ENCODE results near the gene DHPS. TPM values are rescaled to one million over a fixed set of nuclear protein-coding genes. Genes with fewer than 3 reads are reported as not detected.
"Not testable (repeated sequence)": the region's sequence is repeated elsewhere in the genome, so short reads cannot be mapped to it uniquely, and the experiment has no call there.

DHPS gene
- total RNA-seq, 4 donors from 2014 or later: 68.5 to 119 (median 80.9) TPM

DNA sequence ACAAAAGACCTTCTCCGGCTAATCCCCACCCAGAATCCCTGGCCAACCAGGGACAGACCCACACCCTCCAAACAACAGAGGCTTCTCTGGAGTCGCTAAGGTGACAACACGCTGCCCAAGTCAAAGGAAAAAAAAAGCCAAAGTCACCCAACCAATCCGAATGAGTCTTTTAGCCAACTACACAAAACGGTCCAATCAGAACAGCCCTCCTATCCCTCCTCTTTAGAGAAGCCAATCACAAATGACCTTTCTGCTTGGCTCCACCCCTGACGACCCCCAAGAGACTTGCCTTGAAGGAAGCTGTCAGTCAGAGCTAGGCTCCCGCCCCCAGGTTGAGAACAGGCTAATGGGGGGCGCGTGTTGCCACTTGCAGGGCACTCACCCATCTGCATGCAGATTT, 21.4 kb upstream of the DHPS start:
- DNase-seq (ENCODE audit: low spot score) (no peak), ATAC-seq (ENCODE audit: low FRiP score) (no peak)
- TF ChIP-seq, protein P1, sequence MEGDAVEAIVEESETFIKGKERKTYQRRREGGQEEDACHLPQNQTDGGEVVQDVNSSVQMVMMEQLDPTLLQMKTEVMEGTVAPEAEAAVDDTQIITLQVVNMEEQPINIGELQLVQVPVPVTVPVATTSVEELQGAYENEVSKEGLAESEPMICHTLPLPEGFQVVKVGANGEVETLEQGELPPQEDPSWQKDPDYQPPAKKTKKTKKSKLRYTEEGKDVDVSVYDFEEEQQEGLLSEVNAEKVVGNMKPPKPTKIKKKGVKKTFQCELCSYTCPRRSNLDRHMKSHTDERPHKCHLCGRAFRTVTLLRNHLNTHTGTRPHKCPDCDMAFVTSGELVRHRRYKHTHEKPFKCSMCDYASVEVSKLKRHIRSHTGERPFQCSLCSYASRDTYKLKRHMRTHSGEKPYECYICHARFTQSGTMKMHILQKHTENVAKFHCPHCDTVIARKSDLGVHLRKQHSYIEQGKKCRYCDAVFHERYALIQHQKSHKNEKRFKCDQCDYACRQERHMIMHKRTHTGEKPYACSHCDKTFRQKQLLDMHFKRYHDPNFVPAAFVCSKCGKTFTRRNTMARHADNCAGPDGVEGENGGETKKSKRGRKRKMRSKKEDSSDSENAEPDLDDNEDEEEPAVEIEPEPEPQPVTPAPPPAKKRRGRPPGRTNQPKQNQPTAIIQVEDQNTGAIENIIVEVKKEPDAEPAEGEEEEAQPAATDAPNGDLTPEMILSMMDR (IDR thresholded peaks at IDR 0.05): no peak

DNA sequence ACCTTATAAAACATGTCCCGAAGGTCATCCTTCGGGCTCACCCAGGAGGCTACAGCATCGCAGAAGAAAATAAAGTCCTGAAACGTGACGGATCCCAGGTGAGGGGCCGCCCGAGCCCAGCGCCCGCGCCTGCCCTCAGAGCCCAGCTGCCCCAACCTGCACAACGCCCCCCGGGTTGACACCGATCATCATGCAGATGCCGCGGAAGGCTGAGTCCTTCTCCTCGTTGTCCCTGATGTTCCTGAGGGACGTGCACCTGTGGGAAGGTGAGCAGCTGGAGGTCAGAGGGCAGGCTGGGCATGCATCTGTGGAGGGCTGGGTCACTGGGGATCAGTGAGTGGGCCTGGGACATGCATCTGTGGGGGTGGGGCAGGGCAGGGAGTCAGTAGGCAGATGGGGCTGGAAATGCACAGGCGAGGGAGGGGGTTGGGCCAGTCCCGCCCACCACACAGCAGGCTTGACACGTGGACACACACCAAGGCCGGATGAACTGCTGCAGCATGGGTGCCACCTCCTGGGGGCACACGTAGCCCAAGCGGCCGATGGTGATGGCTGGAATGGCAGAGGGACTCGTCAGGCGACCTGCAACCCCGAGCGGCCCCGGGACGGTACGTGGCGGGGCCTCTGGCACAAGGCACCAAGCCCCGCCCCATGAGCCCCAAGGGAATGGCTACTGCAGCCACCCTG, 20.1 kb upstream of the DHPS start:
- TF ChIP-seq, protein P1 (IDR thresholded peaks at IDR 0.05): no peak
- no peak for ATAC-seq (ENCODE audit: low FRiP score)
- no peak for DNase-seq (ENCODE audit: low spot score)

DNA sequence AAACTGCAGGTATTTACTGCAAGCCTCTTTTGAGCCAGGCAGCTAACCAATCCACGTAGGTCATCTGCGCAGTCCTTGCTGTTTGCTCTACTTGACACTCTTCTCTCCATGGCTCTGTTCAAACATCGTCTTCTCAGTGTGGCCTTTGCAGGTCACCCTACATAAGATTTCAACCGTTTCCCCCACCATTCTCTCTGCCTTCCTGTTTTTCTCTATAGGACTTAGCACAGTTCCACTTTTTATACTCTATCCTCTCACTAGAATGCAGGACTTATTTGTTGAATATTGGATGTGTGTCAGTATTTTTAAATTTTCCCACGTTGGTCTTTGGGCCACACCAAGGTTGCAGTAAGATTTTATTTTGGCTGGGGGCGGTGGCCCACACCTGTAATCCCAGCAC, 16.5 kb upstream of the DHPS start:
- ATAC-seq (ENCODE audit: low FRiP score) (no peak), DNase-seq (ENCODE audit: low spot score) (no peak)
- TF ChIP-seq, protein P1 (IDR thresholded peaks at IDR 0.05): no peak

DNA sequence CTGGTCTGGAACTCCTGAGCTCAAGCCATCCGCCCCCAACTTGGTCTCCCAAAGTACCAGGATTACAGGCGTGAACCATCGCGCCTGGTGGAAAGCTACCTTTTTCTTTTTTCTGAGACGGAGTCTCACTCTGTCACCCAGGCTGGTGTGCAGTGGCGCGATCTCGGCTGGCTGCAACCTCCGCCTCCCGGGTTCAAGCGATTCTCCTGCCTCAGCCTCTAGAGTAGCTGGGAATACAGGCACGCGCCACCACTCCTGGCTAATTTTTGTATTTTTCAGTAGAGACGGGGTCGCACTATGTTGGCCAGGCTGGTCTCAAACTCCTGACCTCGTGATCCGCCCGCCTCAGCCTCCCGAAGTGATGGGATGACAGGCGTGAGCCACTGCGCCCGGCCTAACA, 15.7 kb upstream of the DHPS start:
- not testable (repeated sequence) for ATAC-seq (ENCODE audit: low FRiP score); DNase-seq (ENCODE audit: low spot score)

DNA sequence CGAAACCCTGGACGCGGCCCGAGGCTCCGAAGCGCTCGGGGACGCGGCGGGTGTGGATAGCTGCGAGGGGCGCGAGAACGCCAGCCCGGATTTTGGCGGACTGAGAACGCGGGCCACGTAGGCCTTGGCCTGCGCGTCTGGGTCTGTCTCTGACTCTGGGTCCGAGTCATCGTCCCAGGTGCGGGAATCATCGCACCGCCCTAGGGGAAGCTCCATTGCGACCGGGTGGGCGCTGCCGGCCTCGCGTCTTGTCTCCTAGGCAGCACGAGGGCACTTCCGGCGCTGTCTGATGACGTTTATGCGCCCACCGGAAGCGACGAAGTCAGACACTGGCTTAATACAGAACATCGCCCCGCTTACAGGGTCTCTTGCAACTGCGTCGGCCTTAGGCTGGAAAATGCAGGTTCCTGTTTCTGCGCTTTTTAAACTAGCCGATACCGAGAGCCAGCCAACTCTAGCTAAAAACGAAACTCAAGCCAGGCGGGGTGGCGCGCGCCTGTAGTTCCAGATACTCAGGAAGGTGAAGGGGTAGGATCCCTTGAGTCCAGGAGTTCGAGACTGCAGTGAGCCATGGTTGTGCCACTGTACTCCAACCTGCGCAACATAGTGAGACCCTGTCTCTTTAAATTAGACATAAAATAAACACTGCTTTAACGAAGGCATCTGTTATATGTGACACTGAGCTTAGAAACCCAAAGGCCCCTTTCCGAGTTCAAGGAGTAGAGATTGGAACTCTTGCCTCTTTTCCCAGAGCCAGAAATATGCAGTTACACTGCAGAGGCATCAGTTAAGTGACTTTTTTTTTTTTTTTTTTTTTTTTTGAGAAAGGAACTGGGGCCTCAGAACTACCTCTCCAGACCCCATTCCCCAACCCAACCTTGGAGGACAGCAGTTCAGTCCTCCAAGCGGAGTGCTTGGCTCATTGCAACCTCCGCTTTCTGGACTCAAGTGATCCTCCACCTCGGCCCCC, 15.0 kb upstream of the DHPS start, which contains the start of gene FBXW9:
TSS of gene FBXW9 (minus strand) at position 266 of the 970 bp plus-strand sequence. CDS start at position 216, 50 bp downstream.
- DNase-seq (ENCODE audit: low spot score) (peak; percentile 100), ATAC-seq (ENCODE audit: low FRiP score) (peak; percentile 70)
- TF ChIP-seq, protein P1 (IDR thresholded peaks at IDR 0.05): no peak

DNA sequence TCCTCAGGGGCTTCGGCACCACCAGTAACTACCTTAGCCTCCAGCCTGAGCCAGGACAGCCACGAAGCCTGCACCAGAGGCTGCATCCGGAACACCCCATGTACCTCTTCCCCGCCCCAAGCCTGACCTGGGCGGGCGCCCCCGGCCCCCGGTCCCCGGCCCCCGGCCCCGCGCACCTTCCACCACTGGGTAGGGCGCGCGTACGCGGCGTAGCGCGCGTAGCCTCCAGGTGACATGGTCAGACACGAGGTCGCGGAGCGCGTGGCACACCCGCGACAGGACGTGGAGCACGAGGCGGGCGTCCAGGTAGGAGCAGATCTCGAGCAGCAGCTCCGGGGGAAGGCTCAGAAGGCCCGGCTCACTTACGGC, 14.3 kb upstream of the DHPS start:
- DNase-seq (ENCODE audit: low spot score) (no peak), ATAC-seq (ENCODE audit: low FRiP score) (peak; percentile 16)
- TF ChIP-seq, protein P1 (IDR thresholded peaks at IDR 0.05): no peak

DNA sequence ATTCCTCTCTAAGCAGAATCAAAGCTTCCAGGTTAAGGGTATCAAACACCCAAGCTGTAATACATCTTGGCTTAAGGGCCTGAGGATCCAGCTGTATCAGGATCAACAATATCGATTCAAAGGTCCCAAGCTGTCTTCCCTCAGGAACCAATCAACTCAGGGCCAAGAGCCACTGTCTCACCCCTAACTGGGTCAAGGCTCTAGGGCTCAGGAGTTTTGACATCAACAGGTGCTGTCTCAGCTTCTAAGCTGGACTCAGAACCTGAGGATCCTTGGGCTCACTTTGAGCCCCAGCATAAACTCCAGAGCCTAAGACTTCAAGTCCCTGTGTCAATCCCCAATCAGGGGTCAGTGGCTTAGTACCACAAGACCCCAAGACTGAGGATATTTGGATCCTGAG, 13.8 kb upstream of the DHPS start:
- DNase-seq (ENCODE audit: low spot score) (no peak), ATAC-seq (ENCODE audit: low FRiP score) (no peak)
- TF ChIP-seq, protein P1 (IDR thresholded peaks at IDR 0.05): no peak

Measured in omental fat pad (tissue), 4 donors.